Fibroblast of skin of right quadriceps (primary cell): ENCODE measurements around the gene DOCK11.

Experiments
- DNase-seq: peaks from one replicate; pipeline ENCODE4 v3.0.0-alpha.2; 2013

DOCK11 gene

DNA sequence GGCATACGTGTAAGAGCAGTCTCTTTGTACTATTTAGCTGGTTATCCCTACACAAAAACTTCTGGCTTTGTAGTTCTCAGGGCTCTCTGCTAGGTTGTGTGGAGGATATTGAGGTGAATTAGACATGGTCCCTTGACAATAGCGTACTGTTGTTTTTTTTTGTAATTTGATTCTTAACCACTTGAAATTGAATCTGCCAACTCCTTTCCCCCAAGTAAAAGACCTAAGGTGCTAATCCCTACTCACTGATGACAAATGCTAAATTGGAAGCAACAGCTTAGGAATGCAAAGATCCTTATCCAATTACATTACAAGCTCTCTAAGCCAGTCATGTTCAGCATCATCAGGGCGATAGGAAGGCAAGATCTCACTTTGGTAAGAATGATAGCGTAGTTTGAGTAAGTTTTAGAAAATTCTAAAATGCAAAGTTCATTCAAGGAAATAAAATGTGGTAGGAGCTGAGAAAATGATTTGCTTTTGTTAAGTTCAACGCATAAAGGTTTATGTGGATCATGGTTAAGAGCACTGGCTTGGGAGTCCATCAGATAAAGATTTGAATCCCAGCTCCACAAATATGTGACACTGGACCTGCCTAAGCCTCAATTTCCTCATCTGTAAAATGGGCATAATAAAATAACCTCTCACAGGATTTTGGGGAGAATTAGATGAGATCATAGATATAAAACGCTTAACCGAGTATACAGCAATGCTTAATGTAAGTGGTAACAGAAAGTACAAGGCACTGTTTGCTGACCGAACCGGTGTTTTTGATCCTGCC, 39.3 kb downstream of the DOCK11 start:
- peak; percentile 71 for DNase-seq

DNA sequence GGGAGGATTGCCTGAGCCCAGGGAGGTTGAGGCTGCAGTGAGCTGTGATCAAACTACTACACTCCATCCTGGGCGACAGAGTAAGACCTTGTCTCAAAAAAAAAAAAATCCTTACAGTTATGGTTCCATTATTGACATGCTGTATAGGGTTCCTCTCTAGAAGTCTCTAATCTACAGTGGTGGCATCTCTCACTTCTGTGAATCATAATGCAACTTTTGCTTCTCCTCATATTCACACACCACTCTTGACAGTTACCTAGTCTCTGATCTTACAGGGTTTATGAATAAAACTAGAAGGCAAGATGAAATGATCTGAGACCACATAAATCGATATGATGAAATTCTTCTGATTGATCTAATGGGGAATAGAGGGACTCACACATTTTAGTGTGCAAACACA, 40.6 kb downstream of the DOCK11 start:
- DNase-seq: no peak

DNA sequence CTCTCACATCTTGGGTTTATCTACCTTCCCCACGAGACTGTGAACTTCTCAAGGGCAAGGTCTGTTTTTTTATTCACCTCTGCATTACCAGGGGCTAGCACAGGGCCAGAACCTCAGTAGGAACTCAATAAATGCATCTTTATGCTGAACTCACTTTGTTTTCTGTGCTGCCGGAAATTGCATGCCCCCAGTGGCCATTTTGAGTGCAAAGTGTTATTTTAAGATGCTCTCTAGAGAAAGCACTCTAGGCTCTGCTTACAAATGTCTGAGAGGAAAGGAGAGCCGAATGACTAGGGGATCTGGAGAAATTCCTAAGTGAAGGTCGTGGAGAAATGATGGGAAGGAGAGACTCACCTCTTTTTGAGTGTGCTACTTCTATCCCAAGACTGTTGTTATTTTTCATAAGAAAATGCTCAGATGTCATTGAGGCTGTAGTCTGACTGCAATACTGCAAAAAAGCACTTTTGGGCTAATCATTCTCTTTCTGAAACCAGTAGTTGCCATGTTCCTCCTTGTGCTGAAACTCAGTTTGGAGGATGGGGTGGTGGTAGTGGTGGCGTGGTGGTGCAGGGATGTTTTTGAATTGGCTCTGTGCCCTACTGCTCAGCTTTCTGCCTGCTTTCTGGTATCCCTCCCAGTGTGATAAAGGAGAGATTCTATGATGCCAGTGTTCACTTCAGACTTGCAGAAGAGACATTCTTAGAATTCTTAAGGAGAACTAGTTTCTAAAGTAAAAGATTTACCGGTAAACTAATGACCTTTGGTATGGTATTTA, 41.3 kb downstream of the DOCK11 start:
- DNase-seq: peak; percentile 44

DNA sequence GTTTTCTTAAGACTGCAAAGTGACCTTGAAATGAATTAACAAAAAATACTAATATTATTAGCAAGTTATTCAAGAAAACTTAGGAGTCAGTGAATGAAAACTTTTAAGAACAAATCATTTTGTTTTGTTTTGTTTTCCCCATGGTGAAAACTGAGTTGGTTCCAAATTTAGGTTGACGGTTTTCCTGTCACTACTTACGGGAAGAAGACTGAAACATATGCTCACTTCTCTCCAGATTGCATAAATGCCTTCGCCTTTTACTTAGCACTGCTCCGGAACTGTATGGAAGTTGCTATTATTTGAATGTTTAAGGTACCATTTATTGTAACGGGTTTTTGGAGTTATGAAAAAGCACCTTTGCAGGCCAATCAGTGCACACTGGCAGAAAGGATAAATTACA, 42.8 kb downstream of the DOCK11 start:
- no peak for DNase-seq

DNA sequence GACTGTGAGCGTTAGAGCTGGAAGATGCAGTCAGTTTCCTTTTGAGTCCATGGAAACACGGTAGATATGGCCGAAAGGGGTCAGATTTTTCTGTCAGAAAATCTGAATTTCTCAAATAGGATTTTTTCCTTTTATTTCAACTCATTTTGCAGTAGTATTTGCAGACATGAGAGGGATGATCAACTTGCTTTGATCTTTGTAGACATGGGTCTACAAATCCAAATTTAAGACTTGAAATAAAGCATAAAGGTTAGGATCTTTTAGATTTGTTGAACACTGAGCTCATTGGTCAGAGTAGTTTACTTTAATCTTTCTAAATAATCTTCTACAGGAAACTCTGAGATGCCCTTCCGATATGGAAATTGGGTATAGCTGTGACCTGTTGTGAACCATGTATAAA, 44.7 kb downstream of the DOCK11 start:
- DNase-seq: no peak

DNA sequence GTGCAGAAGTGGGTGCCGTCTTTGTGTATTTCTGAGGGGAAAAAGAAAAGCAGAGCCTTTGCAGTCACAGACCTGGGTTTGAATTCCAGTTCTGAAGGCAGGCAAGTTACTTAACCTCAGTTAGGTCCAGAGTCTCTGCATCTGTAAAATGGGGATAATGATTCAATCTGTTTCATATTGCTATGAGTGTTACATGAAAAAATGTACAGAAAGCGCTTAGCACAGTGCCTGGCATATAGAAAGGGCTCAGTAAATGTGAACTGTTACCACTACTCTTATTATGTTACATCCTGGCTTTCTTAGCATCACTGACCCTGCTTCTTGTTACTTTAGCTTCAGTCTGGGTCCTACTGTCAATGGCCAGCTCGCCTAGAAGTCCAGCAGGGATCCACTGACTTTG, 45.9 kb downstream of the DOCK11 start:
- no peak for DNase-seq

DNA sequence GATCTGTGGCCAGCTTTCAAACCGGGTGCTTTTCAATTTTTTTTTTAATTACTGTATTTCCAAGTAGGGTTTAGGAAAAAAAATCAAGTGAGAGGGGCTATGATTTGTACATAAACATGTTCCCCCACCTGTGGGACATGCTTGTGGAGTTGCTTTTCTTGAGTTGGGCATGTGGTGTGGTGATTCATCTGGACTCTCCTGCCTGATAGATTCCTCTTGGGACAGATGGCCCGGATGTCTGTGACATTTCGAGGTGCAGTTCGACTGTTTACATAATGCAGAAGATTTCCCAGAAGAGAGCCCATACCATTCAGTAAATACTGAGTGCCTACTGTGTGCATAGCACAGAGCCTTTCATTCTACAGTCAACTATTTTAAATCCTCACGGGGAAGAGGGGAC, 49.9 kb downstream of the DOCK11 start:
- no peak for DNase-seq

DNA sequence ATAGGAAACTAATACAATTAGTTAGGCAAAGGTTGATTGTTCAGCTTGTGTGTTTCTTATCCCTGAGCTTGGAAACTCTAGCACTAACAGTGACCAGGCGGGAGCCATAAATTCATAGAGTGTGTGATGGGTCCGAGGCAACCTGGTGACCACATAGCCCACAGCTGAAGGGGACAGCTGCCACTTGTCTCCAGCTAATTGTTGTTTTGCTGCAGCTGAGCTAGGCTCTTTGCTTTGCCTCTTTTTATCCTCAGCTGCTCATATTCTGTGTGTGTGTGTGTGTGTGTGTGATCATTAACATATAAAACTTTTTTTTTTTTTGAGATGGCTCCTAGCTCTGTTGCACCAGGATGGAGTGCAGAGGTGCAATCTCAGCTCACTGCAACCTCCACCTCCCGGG, 53.2 kb downstream of the DOCK11 start:
- no peak for DNase-seq

DNA sequence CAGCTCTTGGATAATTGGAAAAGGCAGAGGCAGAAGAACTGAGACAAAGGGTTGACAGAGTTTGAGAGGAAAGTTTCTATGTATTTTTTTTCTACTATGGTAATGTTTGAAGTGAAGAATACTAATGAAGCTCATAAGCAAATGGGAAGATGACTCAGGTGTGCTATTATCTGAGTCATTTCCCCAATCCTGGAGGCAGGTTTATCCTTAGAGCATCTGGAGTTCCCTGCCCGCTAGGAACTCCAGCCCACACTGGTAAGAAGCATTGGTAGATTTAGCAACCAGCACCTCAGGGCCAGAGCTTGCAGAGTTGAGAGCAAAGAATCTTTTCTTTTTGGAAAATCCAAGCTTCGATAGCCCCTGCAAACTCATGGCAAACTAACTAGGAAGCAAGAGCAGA, 55.2 kb downstream of the DOCK11 start:
- DNase-seq: no peak

DNA sequence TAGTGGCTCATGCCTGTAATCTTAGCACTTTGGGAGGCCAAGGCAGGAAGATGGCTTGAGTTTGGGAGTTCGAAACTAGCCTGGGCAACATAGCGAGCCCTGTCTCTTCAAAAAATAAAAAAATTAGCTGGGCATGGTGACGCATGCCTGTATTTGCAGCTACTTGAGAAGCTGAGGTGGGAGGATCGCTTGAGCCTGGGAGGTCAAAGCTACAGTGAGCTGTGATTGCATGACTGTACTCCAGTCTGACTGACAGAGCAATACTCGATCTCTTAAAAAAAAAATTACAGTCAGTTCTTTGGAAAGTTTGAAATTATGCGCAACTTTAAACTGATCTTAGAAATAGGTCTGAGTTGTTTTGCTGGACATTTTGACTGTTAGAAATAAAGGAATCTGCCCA, 55.8 kb downstream of the DOCK11 start:
- no peak for DNase-seq

DNA sequence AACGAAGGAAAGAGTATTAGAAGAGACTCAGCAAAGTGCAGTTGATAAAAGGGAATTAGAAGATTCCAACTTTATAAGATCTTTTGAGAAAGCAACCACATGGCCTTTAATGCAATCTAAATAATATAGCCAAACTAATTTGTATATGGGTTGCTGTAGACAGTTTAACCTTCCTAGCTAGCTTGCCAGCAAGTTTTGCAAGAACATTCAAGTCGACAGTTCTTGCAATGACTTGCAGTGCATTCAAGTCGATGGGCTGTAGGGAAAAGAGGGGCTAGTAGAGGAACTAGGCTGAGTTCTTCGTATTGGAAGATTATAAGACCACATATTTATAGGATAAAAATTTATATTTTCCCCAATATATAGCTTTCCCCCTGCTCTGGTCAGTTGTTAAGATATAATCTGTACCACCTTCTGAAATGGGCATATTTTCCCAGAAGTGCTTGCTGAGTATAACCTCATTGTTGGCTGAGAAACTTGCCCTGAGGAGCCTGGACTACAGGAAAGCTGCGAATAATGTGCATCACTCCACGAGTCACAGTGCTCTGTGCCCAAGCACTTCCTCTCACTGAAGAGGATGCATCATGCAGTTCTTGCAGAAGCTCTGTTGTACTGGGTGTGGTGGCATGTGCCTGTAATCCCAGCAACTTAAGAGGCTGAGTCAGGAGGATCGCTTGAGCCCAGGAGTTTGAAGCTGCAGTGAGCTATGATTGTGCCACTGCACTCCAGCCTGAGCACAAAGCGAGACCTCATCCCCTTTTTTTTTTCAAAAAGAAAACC, 56.7 kb downstream of the DOCK11 start:
- DNase-seq: peak; percentile 56

DNA sequence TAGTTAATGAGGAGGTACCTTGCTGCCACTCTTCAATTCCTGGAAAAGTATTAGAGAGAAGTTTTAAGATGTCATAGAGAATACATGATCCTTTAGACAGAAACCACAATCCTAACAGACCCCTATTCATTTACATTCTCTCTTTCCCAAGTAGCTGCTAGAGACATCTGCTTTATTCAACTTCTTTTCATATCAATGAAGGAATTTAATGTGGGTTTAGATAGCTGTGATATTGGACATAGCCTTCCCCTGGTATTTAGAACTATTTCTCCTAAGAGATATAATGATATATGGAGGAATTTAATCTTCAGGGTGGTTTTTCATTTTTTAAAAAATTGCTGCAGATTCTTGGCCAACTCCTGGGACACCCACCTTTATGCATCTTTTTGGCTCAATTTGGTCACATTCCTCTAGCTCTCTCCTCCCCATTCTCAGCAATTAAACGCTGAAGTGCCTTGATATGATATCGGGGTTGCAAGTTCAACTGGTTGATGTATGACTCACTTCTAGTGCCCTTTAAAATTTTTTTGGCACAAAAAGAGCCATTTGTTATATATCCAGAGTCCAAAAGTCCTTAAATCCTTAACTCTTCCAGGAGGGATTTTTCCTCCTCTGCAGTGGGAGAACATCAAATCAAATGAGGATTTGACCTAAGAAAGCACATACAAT, 57.6 kb downstream of the DOCK11 start:
- no peak for DNase-seq

DNA sequence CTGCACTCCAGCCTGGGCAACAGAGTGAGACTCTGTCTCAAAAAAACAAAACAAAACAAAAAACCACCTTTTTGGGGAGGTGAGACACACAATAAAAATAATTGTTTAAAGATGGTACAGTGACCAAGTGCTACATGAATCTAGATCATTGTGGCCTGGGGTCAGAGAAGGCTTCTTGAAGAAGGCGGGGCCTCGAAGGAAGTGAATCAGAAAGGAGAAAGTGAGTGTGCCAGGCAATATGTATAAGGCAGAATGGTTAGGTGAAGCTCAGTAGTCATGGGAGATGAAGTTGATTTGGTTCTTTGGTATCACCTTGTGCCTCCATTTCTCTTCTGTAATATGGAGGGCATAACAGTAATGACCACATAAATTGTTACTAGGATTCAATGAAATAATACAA, 58.9 kb downstream of the DOCK11 start:
- no peak for DNase-seq

DNA sequence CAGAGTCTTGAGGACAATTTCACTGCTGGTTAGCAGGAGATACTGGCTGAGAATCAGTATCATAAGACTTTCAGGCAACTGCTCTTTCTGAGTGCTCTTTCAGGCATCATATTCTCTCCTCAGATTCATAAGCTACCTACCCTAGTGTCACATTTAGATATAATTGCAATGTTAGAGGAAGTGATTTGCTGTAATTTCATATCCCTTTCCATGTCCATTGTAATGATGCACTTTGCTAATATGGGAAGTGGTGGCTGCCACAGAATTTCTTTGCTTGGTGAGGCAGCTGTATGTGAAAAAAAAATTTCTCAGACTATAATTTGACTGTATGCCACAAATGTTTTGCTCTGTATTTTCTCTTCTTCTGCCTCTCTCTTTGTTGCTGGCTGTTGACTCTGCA, 63.3 kb downstream of the DOCK11 start:
- DNase-seq: no peak

DNA sequence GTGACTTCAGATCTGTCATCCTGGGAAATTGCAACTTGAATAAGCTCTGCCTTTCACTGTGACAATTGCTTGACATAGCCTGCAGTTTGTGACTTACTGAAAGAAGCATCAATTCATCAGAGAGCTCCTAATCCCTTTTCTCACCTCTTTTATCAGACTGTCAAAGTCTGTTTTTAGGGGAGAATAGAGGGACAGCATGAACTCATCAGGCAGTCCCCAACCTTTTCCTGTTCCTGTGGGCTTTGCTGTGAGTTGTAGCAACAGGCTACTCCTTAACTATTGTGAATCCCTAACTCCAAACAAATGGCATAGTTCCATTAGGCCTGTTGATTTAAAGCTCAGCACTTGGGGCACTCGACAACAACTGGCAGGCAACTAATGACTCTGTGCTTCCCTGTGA, 64.9 kb downstream of the DOCK11 start:
- DNase-seq: no peak

DNA sequence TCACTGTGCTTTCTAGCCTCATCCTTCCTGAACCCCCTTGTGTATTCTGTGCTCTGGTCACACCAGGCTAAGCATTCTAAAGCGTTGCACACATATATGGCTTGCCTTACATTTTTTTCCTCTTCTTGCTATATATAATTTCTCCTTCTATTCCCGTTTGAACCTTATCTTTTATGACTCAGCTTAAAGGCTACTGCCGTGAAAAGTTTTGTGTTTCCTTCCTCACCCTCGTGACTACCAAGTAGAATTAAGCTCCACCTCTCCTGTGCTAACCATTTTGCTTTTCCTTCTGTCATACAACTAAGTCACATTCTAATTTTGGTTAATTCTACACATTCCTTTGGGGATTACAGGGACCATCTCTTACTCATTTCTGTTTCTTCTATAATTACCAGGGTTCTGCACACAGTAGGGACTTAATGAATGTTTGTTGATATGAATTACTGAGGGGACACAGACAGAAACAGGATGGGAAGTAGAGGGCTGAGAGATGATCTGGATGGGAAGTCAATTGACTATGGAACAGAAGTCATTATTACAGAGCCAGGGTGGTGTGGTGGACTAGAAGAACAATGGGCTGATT, 67.1 kb downstream of the DOCK11 start:
- no peak for DNase-seq

DNA sequence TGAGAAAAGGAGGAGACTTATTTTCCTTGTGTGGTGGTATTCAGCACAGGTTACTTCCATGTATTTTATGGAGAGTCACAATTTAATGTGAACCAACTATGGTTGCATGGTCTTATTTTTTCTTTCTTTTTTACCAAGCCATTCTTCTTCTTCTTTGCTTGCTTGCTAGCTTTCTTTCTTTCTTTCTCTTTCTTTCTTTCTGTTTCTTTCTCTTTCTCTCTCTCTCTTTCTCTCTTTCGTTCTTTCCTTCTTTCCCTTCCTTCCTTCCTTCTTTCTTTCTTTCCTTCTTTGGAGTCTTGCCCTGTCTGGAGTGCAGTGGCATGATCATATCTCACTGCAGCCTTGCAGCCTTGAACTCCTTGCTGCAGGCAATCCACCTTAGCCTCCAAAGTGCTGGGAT, 68.9 kb downstream of the DOCK11 start:
- DNase-seq: no peak

DNA sequence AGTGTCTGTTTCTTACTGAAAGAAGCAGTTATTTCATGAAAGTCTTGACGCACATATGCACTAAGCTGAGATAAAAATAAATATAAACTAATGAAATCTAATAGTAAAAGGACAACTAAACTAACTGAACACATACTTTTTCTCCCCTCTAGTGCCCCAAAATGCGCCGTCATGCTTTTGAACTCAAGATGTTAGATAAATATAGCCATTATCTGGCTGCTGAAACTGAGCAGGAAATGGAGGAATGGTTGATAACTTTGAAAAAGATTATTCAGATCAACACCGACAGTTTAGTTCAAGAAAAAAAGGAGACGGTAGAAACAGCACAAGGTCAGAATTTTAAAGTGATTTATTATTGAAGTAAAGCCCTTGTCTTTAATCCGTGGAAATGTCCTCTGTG, 70.2 kb downstream of the DOCK11 start:
- no peak for DNase-seq

DNA sequence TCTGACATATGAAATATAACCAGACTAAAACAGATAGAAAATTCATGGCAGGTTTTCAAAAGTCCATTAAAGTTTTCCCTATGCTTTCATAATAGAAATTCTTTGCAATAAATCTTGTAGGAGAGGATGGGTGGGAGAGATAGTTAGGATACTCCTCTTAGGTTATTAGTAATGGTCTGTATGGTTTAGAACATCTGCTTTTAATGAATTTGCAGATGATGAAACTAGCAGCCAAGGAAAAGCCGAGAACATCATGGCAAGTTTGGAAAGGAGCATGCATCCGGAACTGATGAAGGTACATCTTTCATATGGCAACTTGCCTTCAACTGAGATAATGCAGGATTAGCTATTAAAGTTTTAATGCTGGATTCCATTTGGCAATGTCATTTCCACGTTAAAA, 70.7 kb downstream of the DOCK11 start:
- peak; percentile 87 for DNase-seq

DNA sequence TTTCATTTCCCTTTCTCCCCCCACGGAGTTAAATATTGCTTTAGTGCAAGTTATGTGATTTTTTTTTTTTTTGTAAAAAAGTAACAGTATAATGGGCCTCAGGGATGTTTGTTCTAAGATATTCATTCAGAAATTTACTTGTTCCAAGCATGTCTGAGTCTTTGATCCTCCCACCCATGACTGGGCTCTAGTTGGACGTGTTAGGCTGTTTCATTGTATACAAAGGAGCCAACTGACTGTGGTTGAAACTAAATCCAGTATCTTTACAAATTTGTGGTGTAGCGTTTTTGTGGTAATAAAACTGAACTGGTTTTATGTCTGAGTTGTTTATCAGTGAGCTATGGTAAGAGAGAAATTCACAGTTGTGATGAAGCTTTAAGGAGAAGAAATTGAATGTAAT, 74.1 kb downstream of the DOCK11 start:
- DNase-seq: no peak

DNA sequence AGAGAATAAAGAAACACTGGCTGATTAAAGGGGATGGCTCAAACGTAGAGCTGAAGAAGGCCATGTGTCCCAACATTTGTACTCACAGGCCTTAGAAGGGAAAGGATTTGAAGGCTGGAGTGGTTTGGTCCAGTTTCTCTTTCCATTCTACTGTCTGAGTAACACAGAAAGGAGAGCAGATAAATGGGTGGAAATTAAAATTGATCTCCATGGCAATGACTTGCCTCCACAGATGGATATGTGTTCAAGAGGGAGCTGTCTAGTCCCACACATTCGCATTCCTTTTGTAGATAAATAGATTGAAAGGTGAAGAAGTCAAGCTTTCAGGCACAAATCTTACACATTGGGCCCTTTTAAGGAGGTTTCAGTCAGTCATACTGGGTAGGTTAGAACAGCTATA, 74.6 kb downstream of the DOCK11 start:
- DNase-seq: no peak

DNA sequence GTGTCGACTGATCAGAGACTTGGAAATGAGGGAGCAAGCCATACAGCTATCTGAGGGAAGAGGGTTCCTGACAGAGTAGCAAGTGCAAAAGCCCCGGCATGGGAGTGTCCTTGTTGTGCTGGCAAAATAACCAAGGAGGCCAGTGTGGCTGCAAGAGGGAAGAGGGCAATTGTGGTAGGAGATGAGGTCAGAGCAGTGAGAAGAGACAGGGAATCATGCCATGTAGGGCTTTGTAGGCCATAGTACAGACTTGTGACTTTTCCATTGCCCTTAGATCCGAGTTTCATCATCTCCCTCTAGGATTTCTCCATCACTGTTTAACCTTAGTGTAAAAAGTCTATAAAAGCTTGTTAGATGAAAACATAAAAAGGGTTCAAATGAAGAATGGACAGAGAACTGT, 76.2 kb downstream of the DOCK11 start:
- DNase-seq: no peak

DNA sequence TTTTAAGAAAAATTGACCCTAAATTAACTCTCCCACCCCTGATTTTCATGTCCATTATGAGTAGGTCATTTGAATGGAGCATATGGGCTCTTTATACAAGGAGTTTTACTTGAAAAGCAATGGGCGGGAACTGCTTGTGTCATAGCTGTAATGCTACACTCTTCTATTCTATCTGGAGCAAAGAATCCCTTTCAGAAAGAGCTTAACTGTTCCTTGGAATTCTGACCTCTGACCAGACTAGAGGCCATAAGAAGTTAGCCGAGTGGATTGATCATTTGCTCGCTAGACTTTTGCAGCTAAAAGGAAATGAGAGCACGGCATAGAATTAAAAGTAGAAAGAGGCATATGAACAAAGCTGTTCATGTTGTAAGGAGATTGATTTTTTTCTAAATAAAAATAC, 79.1 kb downstream of the DOCK11 start:
- DNase-seq: no peak
